Neuronal stem cell (in vitro differentiated cells): ENCODE results near the gene SELENOM.

Experiments
- DNase-seq: peaks from one replicate; pipeline ENCODE4 v3.0.0-alpha.2; 2013; ENCODE audit warnings: low spot score
- H2AFZ ChIP-seq: one replicate; pipeline ENCODE4 v1.6.1; 2013; ENCODE audit warnings: mild to moderate bottlenecking, low read length, inconsistent platforms
- H2AK5ac ChIP-seq: 2 replicates; pipeline ENCODE4 v1.6.1; 2013; ENCODE audit warnings: low read depth, mild to moderate bottlenecking, inconsistent platforms, low read length, moderate library complexity, mixed read lengths
- H2BK120ac ChIP-seq: 2 replicates; pipeline ENCODE4 v1.6.1; 2013; ENCODE audit warnings: low read depth, mild to moderate bottlenecking, inconsistent platforms, low read length, moderate library complexity, mixed read lengths
- H2BK12ac ChIP-seq: one replicate; pipeline ENCODE4 v1.6.1; 2013; ENCODE audit warnings: low read length, inconsistent platforms
- H2BK15ac ChIP-seq: 2 replicates; pipeline ENCODE4 v1.6.1; 2013; ENCODE audit warnings: mild to moderate bottlenecking, low read length, inconsistent platforms, mixed read lengths
- H2BK5ac ChIP-seq: one replicate; pipeline ENCODE4 v1.6.1; 2013; ENCODE audit warnings: inconsistent platforms, mild to moderate bottlenecking, low read length, moderate library complexity
- H3K14ac ChIP-seq: one replicate; pipeline ENCODE4 v1.6.1; 2013; ENCODE audit warnings: low read length, inconsistent platforms
- H3K18ac ChIP-seq: 2 replicates; pipeline ENCODE4 v1.6.1; 2013; ENCODE audit warnings: low read length, inconsistent platforms
- H3K23ac ChIP-seq: 2 replicates; pipeline ENCODE4 v1.6.1; 2013; ENCODE audit warnings: low read depth, mild to moderate bottlenecking, mixed read lengths, low read length, inconsistent platforms; ENCODE audit not compliant: poor library complexity
- H3K27ac ChIP-seq: replicated peaks from 3 replicates; pipeline ENCODE4 v1.5.1; 2013; ENCODE audit warnings: low read length, inconsistent platforms
- H3K27me3 ChIP-seq, 3 experiments: 2 replicates each; pipeline ENCODE4 v1.6.1; 2013; ENCODE audit warnings: low read length in 3 of 3, mild to moderate bottlenecking in 2 of 3, inconsistent platforms in 1 of 3, low read depth in 1 of 3, mixed read lengths in 1 of 3, moderate library complexity in 1 of 3; ENCODE audit not compliant: control insufficient read depth in 3 of 3, insufficient read depth in 3 of 3
- H3K36me3 ChIP-seq, 2 donors: replicated peaks in 1 of 2; 2 replicates each; pipeline ENCODE4 v1.6.1; 2013; ENCODE audit warnings: low read length in 2 of 2; ENCODE audit not compliant: control insufficient read depth in 2 of 2, insufficient read depth in 2 of 2
- H3K4ac ChIP-seq: 2 replicates; pipeline ENCODE4 v1.6.1; 2013; ENCODE audit warnings: inconsistent platforms, mild to moderate bottlenecking, low read length, moderate library complexity
- H3K4me1 ChIP-seq, 2 donors: 1 replicate in 1 of 2; 2 replicates in 1 of 2; pipeline ENCODE4 v1.6.1; 2013; ENCODE audit warnings: low read length in 2 of 2, low read depth in 1 of 2; ENCODE audit not compliant: control insufficient read depth in 2 of 2, insufficient read depth in 1 of 2
- H3K4me2 ChIP-seq: one replicate; pipeline ENCODE4 v1.6.1; 2013; ENCODE audit warnings: mild to moderate bottlenecking, low read length, inconsistent platforms; ENCODE audit not compliant: insufficient read depth, poor library complexity, severe bottlenecking
- H3K4me3 ChIP-seq, 2 donors: 2 replicates each; pipeline ENCODE4 v1.5.1; 2013; ENCODE audit warnings: low read length in 2 of 2, mild to moderate bottlenecking in 2 of 2, inconsistent platforms in 1 of 2, moderate library complexity in 1 of 2
- H3K79me1 ChIP-seq: one replicate; pipeline ENCODE4 v1.6.1; 2013; ENCODE audit warnings: low read depth, mild to moderate bottlenecking, inconsistent platforms, low read length, moderate library complexity
- H3K9ac ChIP-seq: one replicate; pipeline ENCODE4 v1.6.1; 2013; ENCODE audit warnings: mild to moderate bottlenecking, low read depth, low read length, inconsistent platforms; ENCODE audit not compliant: poor library complexity
- H3K9me3 ChIP-seq, 2 donors: replicated peaks in 1 of 2; 2 replicates each; pipeline versions ENCODE3 to v1.6.1; 2013; ENCODE audit warnings: low read length in 2 of 2, mild to moderate bottlenecking in 2 of 2, inconsistent platforms in 1 of 2, low read depth in 1 of 2, mixed read lengths in 1 of 2, moderate library complexity in 1 of 2; ENCODE audit not compliant: control insufficient read depth in 2 of 2, insufficient read depth in 1 of 2
- H4K8ac ChIP-seq: one replicate; pipeline ENCODE4 v1.6.1; 2013; ENCODE audit warnings: low read depth, mild to moderate bottlenecking, inconsistent platforms, low read length, moderate library complexity
- H4K91ac ChIP-seq: one replicate; pipeline ENCODE4 v1.6.1; 2013; ENCODE audit warnings: low read length, low read depth, mild to moderate bottlenecking, inconsistent platforms; ENCODE audit not compliant: poor library complexity
- WGBS, 2 donors: extraction: QIAGEN DNeasy Blood & Tissue Kit; methylation state at CpG; one replicate each; pipeline ENCODE4 v1.1.7; 2013; ENCODE audit warnings: missing lambda C conversion rate in 2 of 2, mixed read lengths in 1 of 2; ENCODE audit not compliant: insufficient read length in 2 of 2, insufficient replicate concordance in 1 of 2; ENCODE audit errors: extremely low coverage in 2 of 2; 5-methylcytosine and 5-hydroxymethylcytosine counted together

SELENOM gene

DNA sequence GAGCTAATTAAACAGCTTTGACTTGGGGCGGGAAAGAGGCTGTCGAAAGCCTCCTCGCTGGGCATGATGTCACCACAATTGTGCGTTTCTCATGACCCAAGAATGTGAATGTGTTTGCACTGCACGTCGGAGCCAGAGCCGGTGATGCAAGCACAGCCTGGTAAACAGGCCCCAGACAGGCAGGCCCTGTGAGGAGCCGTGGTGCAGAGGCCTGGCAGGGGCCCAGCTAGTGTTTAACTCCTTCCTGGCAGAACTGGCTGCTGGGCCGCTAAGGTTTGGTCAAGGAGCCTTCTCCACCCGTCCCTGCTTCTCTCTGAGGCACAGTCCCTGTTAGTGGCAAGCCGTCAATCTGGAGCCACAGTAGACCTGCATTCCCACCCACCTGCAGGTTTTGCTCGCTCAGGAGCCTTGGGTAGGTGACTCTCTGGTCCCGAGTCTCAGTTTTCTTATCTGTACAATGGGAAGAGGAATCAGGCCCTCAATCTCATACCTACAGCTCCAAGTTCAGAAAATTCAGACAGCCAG lies 51.7 kb downstream of the SELENOM start:
- Histone ChIP-seq H3K27ac (peak overlapping the region; percentile 5), H3K4me3 (no peak overlapping the region)
- no CpG with 5 or more reads among the region's 13 CpGs for WGBS, 2 donors

DNA sequence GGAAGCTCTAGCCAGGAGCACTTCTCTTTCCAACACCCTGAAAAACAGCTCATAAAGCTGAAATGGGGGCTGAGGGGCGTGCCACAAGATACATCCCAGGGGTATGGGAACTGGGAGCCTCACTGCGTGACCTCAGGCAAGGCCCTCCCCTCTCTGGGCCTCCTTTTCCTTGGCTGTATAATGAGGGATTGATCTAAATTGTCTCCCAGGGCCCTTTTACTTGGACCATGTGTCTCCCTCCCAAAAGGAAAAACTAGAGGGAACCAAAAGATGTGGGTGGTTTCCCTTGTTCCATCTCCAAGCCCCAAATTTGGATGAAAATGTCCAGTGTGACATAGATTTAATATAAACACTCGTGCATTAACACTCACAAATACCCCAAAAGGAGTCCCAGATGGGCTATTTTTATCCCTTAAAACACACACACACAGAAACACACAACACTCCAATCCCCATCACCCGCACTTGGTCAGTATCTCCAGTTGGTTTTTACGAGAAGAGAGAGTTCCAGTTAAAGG lies 52.2 kb downstream of the SELENOM start:
- Histone ChIP-seq H3K79me1 (no peaks in the 10 kb centered on the region), H3K27ac (no peak overlapping the region)

More for the DNA sequence above, 51.7 kb downstream of the SELENOM start:
- H3K9ac ChIP-seq: no peak overlapping the region
- H2AFZ ChIP-seq: peak overlapping the region; percentile 88
- H3K4me1 ChIP-seq: peaks cover 5 to 9% of the 10 kb centered on the region in 2 donors
- H3K36me3 ChIP-seq: no peaks in the 10 kb centered on the region
- no peak overlapping the region for H4K91ac ChIP-seq
- H2BK5ac ChIP-seq: no peak overlapping the region
- DNase-seq: peak; percentile 26
- H3K18ac ChIP-seq: peak overlapping the region; percentile 13
- H4K8ac ChIP-seq: no peak overlapping the region
- H3K4ac ChIP-seq: no peak overlapping the region
- H3K27me3 ChIP-seq: no peaks in the 10 kb centered on the region
- no peak overlapping the region for H3K4me2 ChIP-seq
- no peak overlapping the region for H2BK15ac ChIP-seq
- H2BK120ac ChIP-seq: no peak overlapping the region
- H3K14ac ChIP-seq: no peak overlapping the region
- H2BK12ac ChIP-seq: no peak overlapping the region
- no peak overlapping the region for H2AK5ac ChIP-seq
- no peak overlapping the region for H3K23ac ChIP-seq
- no peaks in the 10 kb centered on the region for H3K79me1 ChIP-seq
- no peaks in the 10 kb centered on the region for H3K9me3 ChIP-seq

More for the DNA sequence above, 52.2 kb downstream of the SELENOM start:
- no peak overlapping the region for H2BK120ac ChIP-seq
- H4K8ac ChIP-seq: no peak overlapping the region
- H3K4ac ChIP-seq: no peak overlapping the region
- peak overlapping the region; percentile 57 for H3K18ac ChIP-seq
- DNase-seq: no peak
- no peaks in the 10 kb centered on the region for H3K36me3 ChIP-seq
- H2BK15ac ChIP-seq: no peak overlapping the region
- no peak overlapping the region for H3K4me2 ChIP-seq
- H3K4me3 ChIP-seq: no peak overlapping the region
- no peaks in the 10 kb centered on the region for H3K9me3 ChIP-seq
- WGBS, 2 donors: no CpG with 5 or more reads among the region's 5 CpGs
- H2BK12ac ChIP-seq: no peak overlapping the region
- H3K27me3 ChIP-seq: no peaks in the 10 kb centered on the region
- no peak overlapping the region for H3K14ac ChIP-seq
- no peak overlapping the region for H3K9ac ChIP-seq
- H3K4me1 ChIP-seq: peaks cover 5 to 9% of the 10 kb centered on the region in 2 donors
- peak overlapping the region; percentile 88 for H2AFZ ChIP-seq
- H3K23ac ChIP-seq: no peak overlapping the region
- H2AK5ac ChIP-seq: no peak overlapping the region
- H4K91ac ChIP-seq: no peak overlapping the region
- no peak overlapping the region for H2BK5ac ChIP-seq
